ENCODE data around the gene EDAR. TPM values are rescaled to one million over a fixed set of nuclear protein-coding genes. Genes with fewer than 3 reads are reported as not detected.

Gene EDAR
- total RNA-seq, 1 donor from 2014 or later: 0.33 TPM

DNA sequence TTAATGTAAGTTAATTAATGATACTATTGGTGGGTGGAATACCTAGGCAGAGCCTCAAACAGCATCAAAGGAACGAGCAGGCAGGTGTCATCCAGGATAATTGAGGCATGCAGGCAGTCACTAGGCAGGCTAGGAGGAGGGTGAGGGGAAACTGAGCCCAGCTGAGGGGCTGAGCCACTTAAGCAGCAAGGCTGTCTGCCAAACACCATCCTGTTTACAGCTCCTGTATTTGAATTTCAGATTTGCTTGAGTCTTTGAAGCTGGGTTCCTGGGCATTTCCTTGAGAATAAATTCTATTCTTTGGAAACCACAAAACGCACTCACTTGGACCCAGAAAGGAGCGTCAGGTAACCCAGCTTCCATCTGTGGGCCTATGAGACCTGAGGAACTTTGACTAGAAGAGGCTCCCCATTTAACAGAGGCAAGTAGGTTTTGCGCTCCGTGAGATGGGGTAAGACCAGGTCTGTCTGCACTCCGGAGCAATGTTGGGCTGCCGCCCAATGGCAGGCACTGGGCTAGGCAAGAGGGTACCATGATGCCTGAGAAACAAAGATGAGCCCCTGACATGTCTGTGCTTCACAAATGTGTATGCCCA is 2.0 kb downstream of the EDAR start:
- Histone ChIP-seq H3K9me3 (replicated peaks) (no peaks in the 10 kb centered on the region), H3K27me3 (ENCODE audit: low read depth) (peaks cover 38% of the 10 kb centered on the region), H3K4me3 (no peak overlapping the region), H3K27ac (replicated peaks) (no peak overlapping the region), H3K4me1 (peaks cover 4% of the 10 kb centered on the region), H3K36me3 (no peaks in the 10 kb centered on the region)
- TF ChIP-seq, protein P1, sequence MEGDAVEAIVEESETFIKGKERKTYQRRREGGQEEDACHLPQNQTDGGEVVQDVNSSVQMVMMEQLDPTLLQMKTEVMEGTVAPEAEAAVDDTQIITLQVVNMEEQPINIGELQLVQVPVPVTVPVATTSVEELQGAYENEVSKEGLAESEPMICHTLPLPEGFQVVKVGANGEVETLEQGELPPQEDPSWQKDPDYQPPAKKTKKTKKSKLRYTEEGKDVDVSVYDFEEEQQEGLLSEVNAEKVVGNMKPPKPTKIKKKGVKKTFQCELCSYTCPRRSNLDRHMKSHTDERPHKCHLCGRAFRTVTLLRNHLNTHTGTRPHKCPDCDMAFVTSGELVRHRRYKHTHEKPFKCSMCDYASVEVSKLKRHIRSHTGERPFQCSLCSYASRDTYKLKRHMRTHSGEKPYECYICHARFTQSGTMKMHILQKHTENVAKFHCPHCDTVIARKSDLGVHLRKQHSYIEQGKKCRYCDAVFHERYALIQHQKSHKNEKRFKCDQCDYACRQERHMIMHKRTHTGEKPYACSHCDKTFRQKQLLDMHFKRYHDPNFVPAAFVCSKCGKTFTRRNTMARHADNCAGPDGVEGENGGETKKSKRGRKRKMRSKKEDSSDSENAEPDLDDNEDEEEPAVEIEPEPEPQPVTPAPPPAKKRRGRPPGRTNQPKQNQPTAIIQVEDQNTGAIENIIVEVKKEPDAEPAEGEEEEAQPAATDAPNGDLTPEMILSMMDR (IDR thresholded peaks at IDR 0.05; ENCODE audit: borderline replicate concordance): no peak
- intact Hi-C loops (cut with micrococcal nuclease): no loop called here
- DNase-seq: no peak

DNA sequence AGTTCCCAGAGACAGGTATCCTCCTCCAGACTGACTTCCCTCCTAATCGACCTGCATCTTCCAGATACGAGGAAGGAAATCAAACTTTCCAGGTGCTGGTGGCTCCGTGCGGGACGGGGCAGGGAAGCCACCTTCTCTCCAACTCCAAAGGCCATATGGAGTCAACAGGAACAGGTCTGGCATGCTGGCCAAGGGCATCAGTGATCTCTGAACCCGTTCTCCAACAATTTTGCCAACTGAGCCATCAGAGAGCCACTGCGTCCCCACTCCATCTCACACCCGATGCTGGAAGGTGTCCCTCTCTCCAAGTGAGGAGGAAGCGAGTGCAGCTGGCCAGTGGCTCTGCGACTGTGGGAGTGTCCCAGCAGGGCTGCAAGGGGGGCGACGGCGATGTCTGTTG is 5.4 kb downstream of the EDAR start:
- TF ChIP-seq, protein P1 (IDR thresholded peaks at IDR 0.05; ENCODE audit: borderline replicate concordance): no peak
- intact Hi-C loops (cut with micrococcal nuclease): no loop called here
- no peak overlapping the region for H3K4me3 ChIP-seq

DNA sequence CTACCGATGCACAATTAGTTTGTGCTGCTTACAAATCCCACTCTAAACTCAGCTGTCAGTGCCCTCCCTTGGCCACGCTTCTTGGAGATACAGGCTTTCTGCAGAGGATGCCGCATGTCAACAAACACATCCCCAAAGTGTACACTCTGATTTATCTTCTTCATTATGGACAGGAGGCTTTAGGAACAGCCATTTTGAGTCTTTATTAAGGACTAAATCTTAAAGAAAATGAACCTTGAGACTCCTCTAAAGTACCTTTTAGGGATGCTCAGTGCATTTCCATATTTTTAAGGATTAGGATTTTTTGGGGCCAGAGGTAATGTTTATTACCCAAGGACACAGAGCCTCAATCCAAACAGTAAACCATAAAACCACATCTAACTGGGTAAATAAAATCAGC is 6.0 kb downstream of the EDAR start:
- peaks cover 30% of the 10 kb centered on the region for H3K27me3 ChIP-seq (ENCODE audit: low read depth)
- no peaks in the 10 kb centered on the region for H3K9me3 ChIP-seq (replicated peaks)
- intact Hi-C loops (cut with micrococcal nuclease): no loop called here
- no peaks in the 10 kb centered on the region for H3K4me1 ChIP-seq
- no peak overlapping the region for H3K27ac ChIP-seq (replicated peaks)
- TF ChIP-seq, protein P1 (IDR thresholded peaks at IDR 0.05; ENCODE audit: borderline replicate concordance): no peak
- H3K36me3 ChIP-seq: no peaks in the 10 kb centered on the region
- H3K4me3 ChIP-seq: no peak overlapping the region
- DNase-seq: no peak

More for the DNA sequence above, 5.4 kb downstream of the EDAR start:
- Histone ChIP-seq H3K9me3 (replicated peaks) (no peaks in the 10 kb centered on the region), H3K4me1 (peaks cover under 1% of the 10 kb centered on the region), H3K27ac (replicated peaks) (no peak overlapping the region), H3K36me3 (no peaks in the 10 kb centered on the region), H3K27me3 (ENCODE audit: low read depth) (peaks cover 33% of the 10 kb centered on the region)
- no peak for DNase-seq

DNA sequence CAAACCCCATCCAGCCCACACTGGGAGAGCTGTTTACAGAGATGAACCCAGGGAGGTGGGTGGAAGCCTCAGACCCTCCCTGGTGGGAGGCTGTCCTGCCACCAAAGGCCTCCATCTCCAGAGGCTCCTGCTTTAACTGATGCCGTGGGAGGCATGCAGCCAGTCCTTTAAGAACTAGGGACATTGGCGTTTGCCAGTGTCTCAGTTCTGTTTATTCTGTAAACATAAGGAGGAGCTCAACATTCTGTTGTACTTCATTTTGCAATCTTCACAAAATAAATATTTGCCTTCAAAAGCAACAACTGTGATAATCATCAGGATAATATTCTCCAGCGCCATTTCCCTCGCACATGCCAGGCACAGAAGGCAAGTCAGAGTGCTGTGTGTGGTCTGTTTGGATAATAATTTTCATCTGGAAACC is 6.8 kb downstream of the EDAR start:
- intact Hi-C loops (cut with micrococcal nuclease): no loop called here
- Histone ChIP-seq H3K4me1 (no peaks in the 10 kb centered on the region), H3K27me3 (ENCODE audit: low read depth) (peaks cover 28% of the 10 kb centered on the region), H3K27ac (replicated peaks) (no peak overlapping the region), H3K4me3 (no peak overlapping the region), H3K9me3 (replicated peaks) (no peaks in the 10 kb centered on the region), H3K36me3 (no peaks in the 10 kb centered on the region)
- TF ChIP-seq, protein P1 (IDR thresholded peaks at IDR 0.05; ENCODE audit: borderline replicate concordance): no peak
- no peak for DNase-seq

DNA sequence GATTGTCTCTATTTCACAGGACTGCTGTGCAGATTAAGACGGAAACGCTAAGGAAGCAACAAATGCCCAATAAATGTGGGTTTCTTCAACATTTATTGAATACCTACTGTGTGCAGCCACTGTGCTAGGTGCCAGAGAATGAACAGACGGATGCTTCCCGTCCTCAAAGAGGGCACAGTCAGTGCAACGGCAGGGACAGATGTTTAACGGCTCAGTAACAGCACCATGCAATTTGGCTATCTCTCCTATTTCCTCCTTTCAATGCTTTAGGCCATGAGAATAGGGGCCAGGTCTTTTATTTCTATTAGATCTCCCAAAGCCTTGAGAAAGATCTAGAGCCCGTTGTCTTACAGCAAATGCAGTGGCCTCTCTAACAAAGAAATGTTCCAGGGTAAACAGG is 7.2 kb downstream of the EDAR start:
- H3K36me3 ChIP-seq: no peaks in the 10 kb centered on the region
- H3K27ac ChIP-seq (replicated peaks): no peak overlapping the region
- peaks cover 28% of the 10 kb centered on the region for H3K27me3 ChIP-seq (ENCODE audit: low read depth)
- TF ChIP-seq, protein P1 (IDR thresholded peaks at IDR 0.05; ENCODE audit: borderline replicate concordance): no peak
- no peak for DNase-seq
- no peaks in the 10 kb centered on the region for H3K4me1 ChIP-seq
- H3K9me3 ChIP-seq (replicated peaks): no peaks in the 10 kb centered on the region
- H3K4me3 ChIP-seq: no peak overlapping the region
- intact Hi-C loops (cut with micrococcal nuclease): no loop called here
